ENCODE data around the gene OS9.
"Not testable (repeated sequence)": the region's sequence is repeated elsewhere in the genome, so short reads cannot be mapped to it uniquely, and the experiment has no call there.

The OS9 gene

DNA sequence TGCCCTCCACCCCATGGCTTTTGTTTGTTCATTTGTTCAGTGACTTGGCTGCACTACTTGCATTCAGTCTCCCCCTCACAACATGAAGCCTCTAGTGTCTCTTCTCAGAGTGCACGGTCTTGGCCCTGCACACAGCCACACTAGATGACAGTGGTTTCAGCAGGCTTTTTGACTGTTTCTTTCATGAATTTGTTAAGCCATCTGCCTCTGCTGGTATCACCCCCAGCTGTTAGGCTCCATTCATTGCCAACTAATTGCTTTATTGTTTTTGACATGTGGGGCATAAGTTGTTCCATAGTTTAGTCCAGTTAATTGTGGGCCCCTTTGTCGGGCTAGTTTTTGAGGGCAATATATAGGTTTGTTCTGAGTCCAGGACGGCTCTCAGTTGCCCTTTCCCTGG lies 18.8 kb downstream of the OS9 start:
- H3K27ac ChIP-seq, result no peak overlapping the region
- H3K36me3 ChIP-seq (ENCODE audit: insufficient read depth, low read length), result peaks cover 4% of the 10 kb centered on the region; the same call in 1 of the 2 replicates
- no peak overlapping the region for H3K4me3 ChIP-seq
- no peak for DNase-seq (ENCODE audit: low read depth, low spot score)
- no peak overlapping the region for H3K9ac ChIP-seq (ENCODE audit: insufficient read length)
- TF ChIP-seq POLR2AphosphoS5 (IDR thresholded peaks at IDR 0.05; ENCODE audit: borderline replicate concordance, low read depth, low read length) (no peak), EZH2 (IDR thresholded peaks at IDR 0.05) (no peak), FOXP2 (optimal IDR thresholded peaks at IDR 0.05; ENCODE audit: control extremely low read depth, extremely low read length, insufficient read depth) (no peak)
- no peaks in the 10 kb centered on the region for H3K9me3 ChIP-seq (ENCODE audit: low read depth, low read length)

DNA sequence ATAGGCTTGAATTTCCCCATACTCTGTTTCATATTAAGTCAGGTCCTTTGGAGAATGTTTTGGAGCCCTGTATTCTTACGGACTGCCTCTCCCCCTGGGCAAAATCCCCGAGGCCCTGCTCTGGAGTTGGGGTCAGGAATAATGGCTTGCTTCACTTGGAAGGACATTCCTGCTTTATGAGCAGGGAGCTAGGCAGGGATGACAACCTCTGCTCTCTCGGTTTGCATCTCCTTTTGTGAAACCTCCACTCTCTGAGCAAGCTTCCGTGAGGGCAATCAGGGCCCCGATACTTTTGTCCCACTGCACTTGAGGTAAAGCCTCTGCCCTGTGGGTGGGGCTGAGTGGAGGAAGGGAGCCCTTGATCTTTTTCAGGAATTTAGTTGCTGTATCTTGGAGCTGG lies 19.3 kb downstream of the OS9 start:
- no peak for TF ChIP-seq POLR2AphosphoS5 (IDR thresholded peaks at IDR 0.05; ENCODE audit: borderline replicate concordance, low read depth, low read length)
- TF ChIP-seq FOXP2 (optimal IDR thresholded peaks at IDR 0.05; ENCODE audit: control extremely low read depth, extremely low read length, insufficient read depth), result no peak
- no peak for TF ChIP-seq EZH2 (IDR thresholded peaks at IDR 0.05)
- DNase-seq (ENCODE audit: low read depth, low spot score), result no peak
- Histone ChIP-seq H3K27ac (no peak overlapping the region), H3K9ac (ENCODE audit: insufficient read length) (no peak overlapping the region), H3K9me3 (ENCODE audit: low read depth, low read length) (no peaks in the 10 kb centered on the region), H3K4me3 (no peak overlapping the region), H3K36me3 (ENCODE audit: insufficient read depth, low read length) (peaks cover 4% of the 10 kb centered on the region; the same call in 1 of the 2 replicates)

DNA sequence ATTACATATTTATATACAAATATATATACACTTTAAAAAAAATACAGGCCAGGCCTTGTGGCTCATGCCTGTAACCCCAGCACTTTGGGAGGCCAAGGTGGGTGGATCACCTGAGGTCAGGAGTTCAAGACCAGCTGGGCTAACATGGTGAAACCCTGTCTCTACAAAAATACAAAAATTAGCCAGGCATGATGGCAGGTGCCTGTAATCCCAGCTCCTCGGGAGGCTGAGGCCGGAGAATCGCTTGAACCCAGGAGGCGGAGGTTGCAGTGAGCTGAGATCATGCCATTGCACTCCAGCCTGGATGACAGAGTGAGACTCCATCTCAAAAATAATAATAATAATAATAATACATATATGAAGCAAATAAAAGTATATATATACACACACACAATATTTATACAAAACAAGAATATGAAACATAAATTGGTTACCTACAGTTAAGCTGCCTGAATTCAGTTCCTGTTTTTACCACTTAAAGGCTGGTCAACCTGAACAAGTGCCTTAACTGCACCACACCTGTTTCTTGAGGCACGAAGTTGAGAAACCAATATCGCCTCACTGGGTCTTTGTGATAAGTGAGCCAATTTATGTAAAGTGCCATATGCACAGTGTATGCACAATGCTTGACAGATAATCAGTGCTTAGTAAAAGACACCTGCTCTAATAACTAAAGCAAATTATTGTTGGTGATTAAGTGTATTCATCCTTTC lies 21.3 kb downstream of the OS9 start:
- H3K9me3 ChIP-seq (ENCODE audit: low read depth, low read length); H3K9ac ChIP-seq (ENCODE audit: insufficient read length); DNase-seq (ENCODE audit: low read depth, low spot score); H3K36me3 ChIP-seq (ENCODE audit: insufficient read depth, low read length); H3K4me3 ChIP-seq; H3K27ac ChIP-seq: not testable (repeated sequence)

DNA sequence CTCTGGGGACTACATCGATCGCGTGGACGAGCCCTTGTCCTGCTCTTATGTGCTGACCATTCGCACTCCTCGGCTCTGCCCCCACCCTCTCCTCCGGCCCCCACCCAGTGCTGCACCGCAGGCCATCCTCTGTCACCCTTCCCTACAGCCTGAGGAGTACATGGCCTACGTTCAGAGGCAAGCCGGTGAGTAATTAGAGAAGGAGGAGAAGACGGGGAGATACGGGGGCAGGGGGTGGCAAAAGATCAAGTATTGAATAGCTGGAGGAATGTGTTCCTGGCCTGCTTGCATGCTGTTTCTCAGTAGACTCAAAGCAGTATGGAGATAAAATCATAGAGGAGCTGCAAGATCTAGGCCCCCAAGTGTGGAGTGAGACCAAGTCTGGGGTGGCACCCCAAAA lies 21.9 kb downstream of the OS9 start:
- H3K36me3 ChIP-seq (ENCODE audit: insufficient read depth, low read length), result peaks cover 4% of the 10 kb centered on the region; the same call in 1 of the 2 replicates
- H3K27ac ChIP-seq, result no peak overlapping the region
- no peak overlapping the region for H3K4me3 ChIP-seq
- TF ChIP-seq POLR2AphosphoS5 (IDR thresholded peaks at IDR 0.05; ENCODE audit: borderline replicate concordance, low read depth, low read length), result no peak
- no peak for TF ChIP-seq EZH2 (IDR thresholded peaks at IDR 0.05)
- no peak for TF ChIP-seq FOXP2 (optimal IDR thresholded peaks at IDR 0.05; ENCODE audit: control extremely low read depth, extremely low read length, insufficient read depth)
- no peak overlapping the region for H3K9ac ChIP-seq (ENCODE audit: insufficient read length)
- H3K9me3 ChIP-seq (ENCODE audit: low read depth, low read length), result no peaks in the 10 kb centered on the region
- no peak for DNase-seq (ENCODE audit: low read depth, low spot score)

DNA sequence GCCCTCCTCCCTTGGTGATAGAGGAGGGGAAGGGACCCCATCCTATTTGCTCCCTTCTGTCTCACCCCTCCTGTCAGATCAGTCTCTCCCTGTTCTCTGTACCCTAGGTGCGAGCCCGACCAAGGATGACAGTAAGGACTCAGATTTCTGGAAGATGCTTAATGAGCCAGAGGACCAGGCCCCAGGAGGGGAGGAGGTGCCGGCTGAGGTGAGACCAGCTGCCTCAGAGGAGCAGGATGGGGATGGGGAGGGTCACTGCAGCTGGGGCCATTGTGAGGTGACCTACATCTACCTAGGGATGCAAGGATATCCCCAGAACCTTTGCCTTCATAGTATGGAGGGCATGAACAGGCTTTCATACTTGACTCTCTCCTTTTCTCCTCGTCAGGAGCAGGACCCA lies 22.4 kb downstream of the OS9 start:
- TF ChIP-seq EZH2 (IDR thresholded peaks at IDR 0.05) (no peak), FOXP2 (optimal IDR thresholded peaks at IDR 0.05; ENCODE audit: control extremely low read depth, extremely low read length, insufficient read depth) (no peak), POLR2AphosphoS5 (IDR thresholded peaks at IDR 0.05; ENCODE audit: borderline replicate concordance, low read depth, low read length) (no peak)
- Histone ChIP-seq H3K27ac (no peak overlapping the region), H3K4me3 (no peak overlapping the region), H3K36me3 (ENCODE audit: insufficient read depth, low read length) (peaks cover 4% of the 10 kb centered on the region; the same call in 1 of the 2 replicates), H3K9ac (ENCODE audit: insufficient read length) (no peak overlapping the region), H3K9me3 (ENCODE audit: low read depth, low read length) (no peaks in the 10 kb centered on the region)
- no peak for DNase-seq (ENCODE audit: low read depth, low spot score)

DNA sequence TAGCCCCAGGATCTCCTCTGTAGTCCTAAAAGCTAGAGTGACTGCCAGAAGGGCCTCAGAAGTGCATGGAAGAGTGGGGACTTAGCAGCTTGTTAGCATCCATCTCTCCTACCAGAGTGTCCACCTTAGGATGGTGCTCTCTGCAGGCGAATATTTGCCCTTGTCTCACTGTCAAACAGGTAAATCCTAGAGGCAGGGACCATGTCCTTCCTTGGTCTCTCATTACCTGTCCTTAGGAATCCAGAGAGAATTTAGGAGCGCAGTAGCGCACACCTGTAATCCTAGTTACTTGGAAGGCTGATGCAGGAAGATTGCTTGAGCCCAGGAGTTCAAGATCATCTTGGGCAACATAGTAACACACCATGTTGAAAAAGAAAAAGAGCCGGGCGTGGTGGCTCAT lies 23.2 kb downstream of the OS9 start:
- Histone ChIP-seq H3K27ac (no peak overlapping the region), H3K9me3 (ENCODE audit: low read depth, low read length) (no peaks in the 10 kb centered on the region), H3K9ac (ENCODE audit: insufficient read length) (no peak overlapping the region), H3K4me3 (no peak overlapping the region), H3K36me3 (ENCODE audit: insufficient read depth, low read length) (peaks cover 4% of the 10 kb centered on the region; the same call in 1 of the 2 replicates)
- TF ChIP-seq EZH2 (IDR thresholded peaks at IDR 0.05), result no peak
- TF ChIP-seq POLR2AphosphoS5 (IDR thresholded peaks at IDR 0.05; ENCODE audit: borderline replicate concordance, low read depth, low read length), result no peak
- no peak for TF ChIP-seq FOXP2 (optimal IDR thresholded peaks at IDR 0.05; ENCODE audit: control extremely low read depth, extremely low read length, insufficient read depth)
- DNase-seq (ENCODE audit: low read depth, low spot score), result no peak

DNA sequence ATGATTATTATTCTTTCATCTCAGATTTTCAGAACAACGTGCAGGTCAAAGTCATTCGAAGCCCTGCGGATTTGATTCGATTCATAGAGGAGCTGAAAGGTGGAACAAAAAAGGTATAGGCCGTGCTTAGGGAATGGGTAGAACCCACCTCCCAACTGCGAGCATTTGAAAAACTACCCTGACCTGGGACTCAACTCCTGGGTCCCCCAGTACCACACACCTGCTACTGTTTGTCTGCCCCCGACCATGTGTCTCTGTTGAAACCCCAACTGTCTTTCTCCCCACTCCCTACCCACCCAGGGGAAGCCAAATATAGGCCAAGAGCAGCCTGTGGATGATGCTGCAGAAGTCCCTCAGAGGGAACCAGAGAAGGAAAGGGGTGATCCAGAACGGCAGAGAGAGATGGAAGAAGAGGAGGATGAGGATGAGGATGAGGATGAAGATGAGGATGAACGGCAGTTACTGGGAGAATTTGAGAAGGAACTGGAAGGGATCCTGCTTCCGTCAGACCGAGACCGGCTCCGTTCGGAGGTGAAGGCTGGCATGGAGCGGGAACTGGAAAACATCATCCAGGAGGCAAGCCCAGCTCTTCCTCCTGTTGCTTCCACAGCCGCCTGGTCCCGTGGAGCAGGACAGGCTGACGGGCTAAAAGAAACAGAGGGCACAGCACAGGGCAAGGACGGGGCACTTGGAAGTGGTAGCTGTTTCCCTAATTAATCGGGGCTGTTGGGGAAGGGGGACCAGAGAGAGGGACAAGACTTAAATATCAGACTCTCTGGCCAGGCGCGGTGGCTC lies 24.1 kb downstream of the OS9 start:
- H3K36me3 ChIP-seq (ENCODE audit: insufficient read depth, low read length), result peaks cover 4% of the 10 kb centered on the region; the same call in 1 of the 2 replicates
- TF ChIP-seq EZH2 (IDR thresholded peaks at IDR 0.05) (no peak), POLR2AphosphoS5 (IDR thresholded peaks at IDR 0.05; ENCODE audit: borderline replicate concordance, low read depth, low read length) (no peak), FOXP2 (optimal IDR thresholded peaks at IDR 0.05; ENCODE audit: control extremely low read depth, extremely low read length, insufficient read depth) (no peak)
- no peak overlapping the region for H3K4me3 ChIP-seq
- no peak overlapping the region for H3K27ac ChIP-seq
- DNase-seq (ENCODE audit: low read depth, low spot score), result no peak
- no peaks in the 10 kb centered on the region for H3K9me3 ChIP-seq (ENCODE audit: low read depth, low read length)
- no peak overlapping the region for H3K9ac ChIP-seq (ENCODE audit: insufficient read length)

DNA sequence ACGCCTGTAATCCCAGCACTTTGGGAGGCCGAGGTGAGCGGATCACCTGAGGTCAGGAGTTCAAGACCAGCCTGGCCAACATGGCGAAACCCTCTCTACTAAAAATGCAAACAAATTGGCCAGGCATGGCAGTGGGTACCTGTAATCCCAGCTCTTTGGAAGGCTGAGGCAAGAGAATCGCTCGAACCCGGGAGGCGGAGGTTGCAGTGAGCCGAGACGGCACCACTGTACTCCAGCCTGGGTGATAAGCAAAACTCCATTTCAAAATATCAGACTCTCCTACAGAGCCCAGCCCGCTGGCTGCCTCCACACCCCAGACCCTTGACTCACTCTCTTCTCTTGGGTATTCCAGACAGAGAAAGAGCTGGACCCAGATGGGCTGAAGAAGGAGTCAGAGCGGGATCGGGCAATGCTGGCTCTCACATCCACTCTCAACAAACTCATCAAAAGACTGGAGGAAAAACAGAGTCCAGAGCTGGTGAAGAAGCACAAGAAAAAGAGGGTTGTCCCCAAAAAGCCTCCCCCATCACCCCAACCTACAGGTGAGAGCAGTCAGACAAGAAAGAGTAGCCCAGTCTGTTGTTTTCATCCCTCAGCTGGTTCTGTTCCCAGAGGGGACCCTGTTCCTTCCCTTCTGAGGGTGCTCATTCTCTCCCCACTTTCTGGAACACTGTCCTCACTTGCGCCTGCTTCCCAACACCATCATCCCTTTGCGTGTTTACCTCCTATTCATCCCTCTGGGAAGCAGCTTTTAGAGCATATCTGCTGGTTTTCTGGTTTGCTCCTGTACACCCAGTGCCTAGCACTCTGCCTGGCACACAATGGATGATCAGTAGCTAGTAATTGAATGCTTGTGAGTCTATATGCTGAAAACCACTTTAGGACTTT lies 25.0 kb downstream of the OS9 start:
- DNase-seq (ENCODE audit: low read depth, low spot score), result no peak
- H3K27ac ChIP-seq, result no peak overlapping the region
- no peaks in the 10 kb centered on the region for H3K9me3 ChIP-seq (ENCODE audit: low read depth, low read length)
- no peak overlapping the region for H3K4me3 ChIP-seq
- peaks cover 4% of the 10 kb centered on the region; the same call in 1 of the 2 replicates for H3K36me3 ChIP-seq (ENCODE audit: insufficient read depth, low read length)
- no peak overlapping the region for H3K9ac ChIP-seq (ENCODE audit: insufficient read length)
- TF ChIP-seq FOXP2 (optimal IDR thresholded peaks at IDR 0.05; ENCODE audit: control extremely low read depth, extremely low read length, insufficient read depth) (no peak), POLR2AphosphoS5 (IDR thresholded peaks at IDR 0.05; ENCODE audit: borderline replicate concordance, low read depth, low read length) (no peak), EZH2 (IDR thresholded peaks at IDR 0.05) (no peak)
